PC-3 (cell line): ENCODE data around the gene ACTL10. TPM values are rescaled to one million over a fixed set of nuclear protein-coding genes. Genes with fewer than 3 reads are reported as not detected.

Experiments
- ATAC-seq: fragments of 200-7000 bp; cut with Tn5 transposase; 2 replicates; pipeline ENCODE4 v1.9.1; 2020; ENCODE audit warnings: mild to moderate bottlenecking, moderate library complexity
- BruUV-seq: library from RNA; stranded (reverse); fragments of 400-500 nt; replicated peaks from 2 replicates; lab custom pipeline; 2021; lab: Mats Ljungman, UMichigan
- CTCF ChIA-PET: fragments of 300-600 bp; sonication (Branson Sonifier 250); formaldehyde crosslinking; loops from one replicate; lab custom pipeline; 2022; ENCODE audit warnings: antibody characterized with exemption; lab: Charles Lee
- POLR2A ChIA-PET: fragments of 300-600 bp; sonication (Branson Sonifier 250); formaldehyde crosslinking; loops from one replicate; lab custom pipeline; 2022; ENCODE audit warnings: antibody characterized with exemption; ENCODE audit not compliant: unreplicated experiment; lab: Charles Lee
- DNase-seq: peaks from one replicate; pipeline ENCODE4 v3.0.0-alpha.2; 2015
- H2AFZ ChIP-seq: fragments of 300-600 bp; sonication (generic); 2 replicates; pipeline ENCODE4 v1.6.0; 2016; ENCODE audit warnings: antibody characterized with exemption, low read length
- H3F3A ChIP-seq: fragments of 300-600 bp; sonication (generic); one replicate; pipeline ENCODE4 v1.6.0; 2017; ENCODE audit warnings: antibody characterized with exemption, low read length, control low read depth, mild to moderate bottlenecking; ENCODE audit not compliant: unreplicated experiment
- H3K27ac ChIP-seq: fragments of 300-600 bp; sonication (generic); 2 replicates; pipeline ENCODE4 v1.5.1; 2016; ENCODE audit warnings: mild to moderate bottlenecking, low read length
- H3K27me3 ChIP-seq: fragments of 300-600 bp; sonication (generic); 2 replicates; pipeline ENCODE4 v1.6.1; 2016; ENCODE audit warnings: low read length, mixed read lengths
- H3K36me3 ChIP-seq: fragments of 300-600 bp; sonication (generic); 2 replicates; pipeline ENCODE4 v1.6.1; 2016; ENCODE audit warnings: low read depth, mixed run types, low read length, mixed read lengths
- H3K4me1 ChIP-seq: fragments of 300-600 bp; sonication (generic); 2 replicates; pipeline ENCODE4 v1.5.1; 2016; ENCODE audit warnings: low read length; ENCODE audit not compliant: insufficient read depth
- H3K4me2 ChIP-seq: fragments of 300-600 bp; sonication (generic); 2 replicates; pipeline ENCODE4 v1.6.0; 2016; ENCODE audit warnings: low read length
- H3K4me3 ChIP-seq: fragments of 300-600 bp; sonication (generic); 2 replicates; pipeline ENCODE4 v1.5.1; 2016; ENCODE audit warnings: mild to moderate bottlenecking, low read length, mixed read lengths
- H3K79me2 ChIP-seq: fragments of 300-600 bp; sonication (generic); 2 replicates; pipeline ENCODE4 v1.6.1; 2017; ENCODE audit warnings: low read length, mixed read lengths
- H3K9ac ChIP-seq: fragments of 300-600 bp; sonication (generic); 2 replicates; pipeline ENCODE4 v1.6.0; 2016; ENCODE audit warnings: mild to moderate bottlenecking, low read length
- H3K9me2 ChIP-seq: fragments of 300-600 bp; sonication (generic); replicated peaks from 2 replicates; pipeline ENCODE4 v1.6.1; 2016; ENCODE audit warnings: mixed run types, low read length, mixed read lengths
- H3K9me3 ChIP-seq: fragments of 300-600 bp; sonication (generic); 2 replicates; pipeline ENCODE4 v1.6.1; 2016; ENCODE audit warnings: low read length, mixed read lengths
- H4K20me1 ChIP-seq: fragments of 300-600 bp; sonication (generic); 2 replicates; pipeline ENCODE4 v1.6.1; 2016; ENCODE audit warnings: low read length, mixed read lengths
- CTCF ChIP-seq: fragments of 300-600 bp; sonication (generic); conservative IDR thresholded peaks from 2 replicates; pipeline ENCODE4 v1.5.1; 2017; ENCODE audit warnings: antibody characterized with exemption, low read depth, mild to moderate bottlenecking, low read length
- EZH2 ChIP-seq: fragments of 300-600 bp; sonication (generic); IDR thresholded peaks from one replicate; pipeline ENCODE4 v1.6.1; 2017; ENCODE audit warnings: antibody characterized with exemption, mild to moderate bottlenecking, low read length; ENCODE audit not compliant: unreplicated experiment
- EZH2phosphoT487 ChIP-seq: fragments of 300-600 bp; sonication (generic); IDR thresholded peaks from 2 replicates; pipeline ENCODE4 v1.6.1; 2018; ENCODE audit warnings: mild to moderate bottlenecking, antibody characterized with exemption, low read length, borderline replicate concordance
- intact Hi-C: fragments of 100-400 bp; cut with micrococcal nuclease; formaldehyde crosslinking; loops from 2 replicates; pipeline ENCODE4 v1.9.0; 2023
- total RNA-seq: library from RNA; depleted of rRNA; stranded (reverse); fragments of >200 nt; gene quantifications from 2 replicates; pipeline ENCODE4 v1.2.3, GENCODE V29; 2014

Gene ACTL10
- total RNA-seq, 1 experiment from 2014 or later = 1.6 TPM

GRCh38 chr20:33650753-33651561 lies 15.8 kb upstream of the ACTL10 start:
- BruUV-seq = no TSS peak
- H2AFZ ChIP-seq = no peak overlapping the region
- no peaks in the 10 kb centered on the region for H3F3A ChIP-seq
- no peaks in the 10 kb centered on the region for H3K79me2 ChIP-seq
- no peak overlapping the region for H3K4me2 ChIP-seq
- ChIA-PET POLR2A (no interaction called here), CTCF (no interaction called here)
- H4K20me1 ChIP-seq = no peaks in the 10 kb centered on the region
- H3K4me3 ChIP-seq = no peak overlapping the region
- ATAC-seq (peak; percentile 3; the same call in 1 of the 2 replicates), DNase-seq (peak; percentile 70)
- H3K9me2 ChIP-seq = no peaks in the 10 kb centered on the region
- TF ChIP-seq EZH2 (no peak), CTCF (no peak), EZH2phosphoT487 (no peak)
- no peak overlapping the region for H3K9ac ChIP-seq
- no peaks in the 10 kb centered on the region for H3K9me3 ChIP-seq
- intact Hi-C loops = no loop called here
- no peaks in the 10 kb centered on the region for H3K36me3 ChIP-seq
- H3K27me3 ChIP-seq = no peaks in the 10 kb centered on the region
- H3K4me1 ChIP-seq = peaks cover 44% of the 10 kb centered on the region
- H3K27ac ChIP-seq = no peak overlapping the region

- H3K36me3 ChIP-seq = no peaks in the 10 kb centered on the region
- H3K4me1 ChIP-seq = peaks cover 44% of the 10 kb centered on the region
- H2AFZ ChIP-seq = no peak overlapping the region
- intact Hi-C loops = no loop called here
- no TSS peak for BruUV-seq
- no peaks in the 10 kb centered on the region for H3F3A ChIP-seq
- no peak overlapping the region for H3K4me3 ChIP-seq
- DNase-seq = no peak
- no peaks in the 10 kb centered on the region for H3K79me2 ChIP-seq
- no peaks in the 10 kb centered on the region for H4K20me1 ChIP-seq
- ChIA-PET POLR2A (no interaction called here), CTCF (no interaction called here)
- ATAC-seq = no peak
- no peaks in the 10 kb centered on the region for H3K9me3 ChIP-seq
- no peak overlapping the region for H3K9ac ChIP-seq
- no peaks in the 10 kb centered on the region for H3K9me2 ChIP-seq
- no peak overlapping the region for H3K27ac ChIP-seq
- no peaks in the 10 kb centered on the region for H3K27me3 ChIP-seq
- no peak for TF ChIP-seq EZH2
- TF ChIP-seq EZH2phosphoT487 = no peak
- no peak for TF ChIP-seq CTCF
- H3K4me2 ChIP-seq = no peak overlapping the region
Observed at GRCh38 chr20:33651562-33652048, 15.1 kb upstream of the ACTL10 start.
